Measurements from ENCODE around the gene FGFR3.

DNA sequence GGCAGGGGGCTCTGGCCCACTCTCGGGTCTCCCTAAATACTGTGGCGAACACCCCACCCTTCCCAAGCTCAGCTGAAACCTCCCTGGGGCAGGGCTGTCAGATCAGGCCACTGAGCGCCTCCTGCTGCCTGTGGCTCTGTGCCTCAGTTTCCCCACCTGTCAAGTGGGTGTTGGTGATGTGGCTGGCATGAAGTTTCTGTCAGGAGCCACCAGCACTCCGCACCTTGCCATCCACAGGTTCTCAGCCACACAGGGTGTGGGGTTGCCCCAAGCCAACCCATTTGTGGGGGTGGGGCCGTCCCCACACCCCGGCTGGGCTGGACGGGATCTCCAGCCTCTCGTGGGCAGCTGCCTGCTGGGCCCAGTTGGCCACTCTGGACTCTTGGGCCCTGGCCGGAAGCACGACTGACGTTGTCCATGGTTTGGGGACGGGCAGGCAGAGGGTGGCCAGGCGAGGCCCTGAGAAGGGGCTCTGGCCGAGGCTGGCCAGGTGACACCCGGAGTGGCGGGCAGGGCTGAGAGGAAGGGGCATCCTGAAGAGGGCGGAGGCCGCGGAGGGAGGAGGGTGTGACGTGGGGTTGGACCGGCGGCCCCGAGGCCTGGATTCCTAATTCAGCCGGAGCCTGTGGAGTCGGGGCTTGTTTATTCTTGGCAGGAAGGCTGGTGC lies 5.5 kb upstream of the FGFR3 start:
- TF ChIP-seq, protein P1, sequence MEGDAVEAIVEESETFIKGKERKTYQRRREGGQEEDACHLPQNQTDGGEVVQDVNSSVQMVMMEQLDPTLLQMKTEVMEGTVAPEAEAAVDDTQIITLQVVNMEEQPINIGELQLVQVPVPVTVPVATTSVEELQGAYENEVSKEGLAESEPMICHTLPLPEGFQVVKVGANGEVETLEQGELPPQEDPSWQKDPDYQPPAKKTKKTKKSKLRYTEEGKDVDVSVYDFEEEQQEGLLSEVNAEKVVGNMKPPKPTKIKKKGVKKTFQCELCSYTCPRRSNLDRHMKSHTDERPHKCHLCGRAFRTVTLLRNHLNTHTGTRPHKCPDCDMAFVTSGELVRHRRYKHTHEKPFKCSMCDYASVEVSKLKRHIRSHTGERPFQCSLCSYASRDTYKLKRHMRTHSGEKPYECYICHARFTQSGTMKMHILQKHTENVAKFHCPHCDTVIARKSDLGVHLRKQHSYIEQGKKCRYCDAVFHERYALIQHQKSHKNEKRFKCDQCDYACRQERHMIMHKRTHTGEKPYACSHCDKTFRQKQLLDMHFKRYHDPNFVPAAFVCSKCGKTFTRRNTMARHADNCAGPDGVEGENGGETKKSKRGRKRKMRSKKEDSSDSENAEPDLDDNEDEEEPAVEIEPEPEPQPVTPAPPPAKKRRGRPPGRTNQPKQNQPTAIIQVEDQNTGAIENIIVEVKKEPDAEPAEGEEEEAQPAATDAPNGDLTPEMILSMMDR (conservative IDR thresholded peaks at IDR 0.05; ENCODE audit: low read length), result no peak
- no peak for TF ChIP-seq EZH2phosphoT487 (IDR thresholded peaks at IDR 0.05; ENCODE audit: borderline replicate concordance, low read depth, low read length)

All from OCI-LY7 (cell line).